BLaER1 treated with 17β-estradiol and CSF1 and Interleukin-3, amounts not matched to agents 10 nM and 100 nM (cell line): Measurements from ENCODE around the gene FBN1.

ENCODE experiments used
- H3K27ac ChIP-seq, 11 experiments: shearing (Covaris generic); formaldehyde crosslinking; 2 replicates each; pipeline ENCODE4 v1.8.1; 2022
- H3K27me3 ChIP-seq, 11 experiments: shearing (Covaris generic); formaldehyde crosslinking; 2 replicates each; pipeline ENCODE4 v1.8.1; 2022
- H3K36me3 ChIP-seq, 11 experiments: shearing (Covaris generic); formaldehyde crosslinking; 2 replicates each; pipeline ENCODE4 v1.8.1; 2022
- H3K4me1 ChIP-seq, 10 experiments: shearing (Covaris generic); formaldehyde crosslinking; 2 replicates each; pipeline ENCODE4 v1.8.1; 2022
- H3K4me2 ChIP-seq, 11 experiments: shearing (Covaris generic); formaldehyde crosslinking; 2 replicates each; pipeline ENCODE4 v1.8.1; 2022
- H3K4me3 ChIP-seq, 10 experiments: shearing (Covaris generic); formaldehyde crosslinking; 2 replicates each; pipeline ENCODE4 v1.8.1; 2022
- H3K9ac ChIP-seq, 11 experiments: shearing (Covaris generic); formaldehyde crosslinking; 2 replicates each; pipeline ENCODE4 v1.8.1; 2022
- H3K9me3 ChIP-seq, 11 experiments: shearing (Covaris generic); formaldehyde crosslinking; replicated peaks in 1 of 11; 2 replicates each; pipeline ENCODE4 v1.8.1; 2022
- H4K20me1 ChIP-seq, 11 experiments: shearing (Covaris generic); formaldehyde crosslinking; 2 replicates each; pipeline ENCODE4 v1.8.1; 2022
- Cebpa-rat ChIP-seq, 11 experiments: shearing (Covaris generic); IDR thresholded peaks; 2 replicates each; pipeline ENCODE4 v1.8.1; 2022

FBN1 gene

DNA sequence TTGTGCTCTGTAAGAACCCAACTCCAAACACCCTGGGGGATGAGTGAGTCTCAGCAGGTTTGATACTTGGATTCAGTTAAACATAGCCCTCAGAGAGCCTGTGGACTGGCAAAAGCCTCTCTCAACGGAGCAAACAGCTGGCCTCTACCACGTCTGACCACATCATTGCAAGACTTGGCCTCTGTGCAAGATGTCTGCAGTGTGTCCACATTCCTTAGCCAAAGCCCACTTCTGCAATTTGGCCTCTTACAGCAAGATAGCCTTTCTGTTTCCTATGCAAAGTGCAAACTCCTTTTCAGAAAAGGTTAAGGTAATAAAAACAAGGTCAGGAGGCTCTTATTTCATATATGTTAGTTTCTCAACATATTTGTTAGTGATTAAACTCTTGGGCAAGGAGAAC is 27.9 kb downstream of the FBN1 start:
- no peak overlapping the region for H3K4me3 ChIP-seq
- no peak overlapping the region for H3K4me2 ChIP-seq
- H3K27ac ChIP-seq = no peak overlapping the region
- H3K27me3 ChIP-seq = no peaks in the 10 kb centered on the region
- H3K36me3 ChIP-seq = no peaks in the 10 kb centered on the region
- H3K9ac ChIP-seq = no peak overlapping the region
- no peaks in the 10 kb centered on the region for H3K4me1 ChIP-seq
- no peaks in the 10 kb centered on the region for H4K20me1 ChIP-seq
- no peaks in the 10 kb centered on the region for H3K9me3 ChIP-seq
- TF ChIP-seq Cebpa-rat (IDR thresholded peaks at IDR 0.05) = no peak

DNA sequence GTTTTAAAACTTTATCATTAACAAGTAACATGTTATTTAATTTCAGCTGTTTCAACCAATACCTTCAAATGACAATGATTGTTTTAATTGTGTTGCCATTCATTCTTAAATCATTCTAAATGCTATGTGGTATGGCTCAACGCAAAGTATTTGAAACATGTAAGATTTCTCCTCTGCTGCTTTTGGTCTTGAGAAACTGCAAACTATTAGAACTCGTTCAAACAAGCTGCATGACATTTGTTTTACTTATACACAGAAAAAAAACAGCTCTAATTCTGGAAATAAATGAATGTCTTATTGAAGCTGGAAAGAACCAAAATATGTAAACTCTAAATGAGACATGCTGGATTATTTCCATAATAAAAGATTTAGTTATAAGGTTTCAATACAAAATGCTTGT is 29.3 kb downstream of the FBN1 start:
- no peaks in the 10 kb centered on the region for H4K20me1 ChIP-seq
- H3K36me3 ChIP-seq = no peaks in the 10 kb centered on the region
- no peak for TF ChIP-seq Cebpa-rat (IDR thresholded peaks at IDR 0.05)
- no peaks in the 10 kb centered on the region for H3K27me3 ChIP-seq
- H3K4me3 ChIP-seq = no peak overlapping the region
- no peak overlapping the region for H3K27ac ChIP-seq
- H3K9me3 ChIP-seq = no peaks in the 10 kb centered on the region
- H3K4me2 ChIP-seq = no peak overlapping the region
- H3K4me1 ChIP-seq = no peaks in the 10 kb centered on the region
- no peak overlapping the region for H3K9ac ChIP-seq

- Histone ChIP-seq H3K4me3 (no peak overlapping the region), H3K36me3 (no peaks in the 10 kb centered on the region), H3K27me3 (no peaks in the 10 kb centered on the region), H3K9me3 (no peaks in the 10 kb centered on the region), H3K27ac (no peak overlapping the region), H3K4me2 (no peak overlapping the region), H3K9ac (no peak overlapping the region), H4K20me1 (no peaks in the 10 kb centered on the region), H3K4me1 (no peaks in the 10 kb centered on the region)
- TF ChIP-seq Cebpa-rat (IDR thresholded peaks at IDR 0.05) = no peak
These were observed 31.5 kb downstream of the FBN1 start for GRCh38 chr15:48614051-48614450.

GRCh38 chr15:48609486-48609885 is 36.0 kb downstream of the FBN1 start:
- Histone ChIP-seq H3K4me3 (no peak overlapping the region), H3K9me3 (no peaks in the 10 kb centered on the region), H3K4me2 (no peak overlapping the region), H3K27me3 (no peaks in the 10 kb centered on the region), H4K20me1 (no peaks in the 10 kb centered on the region), H3K4me1 (no peaks in the 10 kb centered on the region; a peak in 1 of 20 replicates), H3K9ac (no peak overlapping the region), H3K27ac (no peak overlapping the region), H3K36me3 (no peaks in the 10 kb centered on the region)
- TF ChIP-seq Cebpa-rat (IDR thresholded peaks at IDR 0.05) = no peak

- Histone ChIP-seq H3K4me1 (no peaks in the 10 kb centered on the region; a peak in 1 of 20 replicates), H3K4me3 (no peak overlapping the region), H3K36me3 (no peaks in the 10 kb centered on the region), H3K27me3 (no peaks in the 10 kb centered on the region), H3K9ac (no peak overlapping the region), H3K27ac (no peak overlapping the region), H3K9me3 (no peaks in the 10 kb centered on the region), H4K20me1 (no peaks in the 10 kb centered on the region), H3K4me2 (no peak overlapping the region)
- TF ChIP-seq Cebpa-rat (IDR thresholded peaks at IDR 0.05) = no peak
These were observed 37.7 kb downstream of the FBN1 start for GRCh38 chr15:48607846-48608245.

GRCh38 chr15:48604567-48604966 is 40.9 kb downstream of the FBN1 start:
- H3K27ac ChIP-seq = no peak overlapping the region
- H3K4me1 ChIP-seq = no peaks in the 10 kb centered on the region; a peak in 1 of 20 replicates
- no peaks in the 10 kb centered on the region for H4K20me1 ChIP-seq
- H3K4me3 ChIP-seq = no peak overlapping the region
- H3K9ac ChIP-seq = no peak overlapping the region
- H3K4me2 ChIP-seq = no peak overlapping the region
- no peaks in the 10 kb centered on the region for H3K27me3 ChIP-seq
- H3K9me3 ChIP-seq = no peaks in the 10 kb centered on the region
- H3K36me3 ChIP-seq = no peaks in the 10 kb centered on the region
- no peak for TF ChIP-seq Cebpa-rat (IDR thresholded peaks at IDR 0.05)

DNA sequence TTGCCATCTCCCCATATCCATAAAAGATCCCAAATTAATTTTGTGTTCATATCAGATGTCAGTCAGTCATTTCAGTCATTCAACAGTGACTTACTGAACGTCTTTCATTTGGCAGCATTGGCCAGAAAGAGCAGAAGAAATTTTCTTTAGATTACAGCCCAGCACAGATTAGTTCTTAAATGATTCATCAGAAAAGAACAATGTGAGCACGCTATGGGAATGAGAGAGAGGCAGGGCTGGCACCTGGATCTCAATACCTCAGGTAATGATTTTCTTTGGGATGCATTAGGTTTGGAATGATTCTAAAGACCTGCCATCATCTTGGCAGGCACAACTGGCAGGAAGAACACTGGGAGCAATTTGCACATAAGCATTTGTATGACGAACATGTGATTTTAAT is 41.6 kb downstream of the FBN1 start:
- Histone ChIP-seq H3K9ac (no peak overlapping the region), H3K9me3 (no peaks in the 10 kb centered on the region), H4K20me1 (no peaks in the 10 kb centered on the region), H3K27ac (no peak overlapping the region), H3K36me3 (no peaks in the 10 kb centered on the region), H3K4me2 (no peak overlapping the region), H3K4me3 (no peak overlapping the region), H3K4me1 (no peaks in the 10 kb centered on the region; a peak in 1 of 20 replicates), H3K27me3 (no peaks in the 10 kb centered on the region)
- TF ChIP-seq Cebpa-rat (IDR thresholded peaks at IDR 0.05) = no peak

- H3K27me3 ChIP-seq = no peaks in the 10 kb centered on the region
- H3K9me3 ChIP-seq = no peaks in the 10 kb centered on the region; a peak in 1 of 22 replicates
- H3K4me1 ChIP-seq = no peaks in the 10 kb centered on the region; a peak in 1 of 20 replicates
- no peaks in the 10 kb centered on the region for H4K20me1 ChIP-seq
- TF ChIP-seq Cebpa-rat (IDR thresholded peaks at IDR 0.05) = no peak
- H3K4me3 ChIP-seq = no peak overlapping the region
- H3K27ac ChIP-seq = no peak overlapping the region
- no peak overlapping the region for H3K4me2 ChIP-seq
- H3K9ac ChIP-seq = no peak overlapping the region
- H3K36me3 ChIP-seq = no peaks in the 10 kb centered on the region
These were observed 42.4 kb downstream of the FBN1 start for GRCh38 chr15:48603123-48603500.

DNA sequence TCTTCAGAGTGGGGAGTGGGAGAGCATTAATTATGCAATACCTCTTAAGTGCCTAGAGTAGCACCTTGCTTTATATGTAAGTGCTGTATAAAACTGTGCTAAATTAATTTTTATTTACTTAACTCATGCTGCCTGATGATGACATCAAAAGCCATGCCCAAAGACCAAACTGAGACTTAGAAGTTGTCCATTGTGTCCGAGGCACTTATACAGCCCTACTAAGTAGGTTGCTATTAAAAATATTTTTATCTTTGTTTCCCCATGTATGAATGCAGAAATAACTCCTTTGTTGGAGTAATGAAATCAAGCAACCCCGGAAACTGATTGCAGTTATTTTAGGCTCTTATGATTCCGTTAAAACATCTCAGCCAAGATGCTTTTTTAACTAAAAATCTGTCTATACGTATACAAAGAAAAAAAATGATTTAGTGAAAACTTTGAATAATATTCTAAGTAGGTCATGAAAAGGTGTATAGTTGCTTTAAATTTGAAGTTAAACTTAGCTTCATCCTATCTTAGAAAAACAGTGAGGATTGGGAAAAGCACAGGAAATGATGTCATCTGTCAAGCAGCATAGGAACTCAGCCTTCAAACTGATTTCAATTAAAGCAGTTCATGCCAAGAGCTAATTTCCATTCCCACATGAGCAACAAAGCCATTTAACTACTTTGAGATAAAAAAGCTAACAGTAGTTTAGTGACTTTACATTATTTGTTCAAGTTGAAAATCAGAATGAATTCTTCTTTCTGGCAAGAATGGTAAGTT is 43.0 kb downstream of the FBN1 start:
- no peak overlapping the region for H3K4me2 ChIP-seq
- no peak for TF ChIP-seq Cebpa-rat (IDR thresholded peaks at IDR 0.05)
- no peaks in the 10 kb centered on the region for H3K27me3 ChIP-seq
- H4K20me1 ChIP-seq = no peaks in the 10 kb centered on the region
- no peaks in the 10 kb centered on the region; a peak in 1 of 22 replicates for H3K9me3 ChIP-seq
- no peaks in the 10 kb centered on the region for H3K36me3 ChIP-seq
- peaks cover 0 to 4% (median 0%) of the 10 kb centered on the region in 10 experiments; a peak in 4 of 20 replicates for H3K4me1 ChIP-seq
- no peak overlapping the region for H3K4me3 ChIP-seq
- no peak overlapping the region for H3K27ac ChIP-seq
- no peak overlapping the region for H3K9ac ChIP-seq

DNA sequence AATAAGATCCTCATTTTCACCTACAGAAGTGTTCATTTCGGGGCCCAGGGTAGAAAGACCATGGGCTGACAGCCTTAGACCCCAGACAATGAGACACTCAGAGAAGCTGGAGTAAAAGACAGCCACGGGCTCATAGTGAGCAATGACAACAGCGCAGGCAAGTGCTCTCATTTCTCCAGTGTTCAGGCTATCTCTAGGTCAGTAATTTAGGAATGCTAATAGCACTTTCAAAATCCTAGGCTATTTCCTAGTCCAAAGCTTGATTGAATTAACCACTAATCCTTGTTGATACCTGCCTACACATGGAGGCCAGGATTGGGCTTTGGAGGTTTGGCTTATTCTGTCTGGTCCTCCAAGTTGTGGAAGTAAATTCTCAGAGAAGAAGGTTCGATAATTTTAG is 44.4 kb downstream of the FBN1 start:
- no peak for TF ChIP-seq Cebpa-rat (IDR thresholded peaks at IDR 0.05)
- no peaks in the 10 kb centered on the region for H3K36me3 ChIP-seq
- no peak overlapping the region for H3K9ac ChIP-seq
- no peak overlapping the region for H3K4me3 ChIP-seq
- H3K27ac ChIP-seq = no peak overlapping the region
- no peaks in the 10 kb centered on the region; a peak in 1 of 22 replicates for H3K9me3 ChIP-seq
- H3K4me2 ChIP-seq = no peak overlapping the region
- no peaks in the 10 kb centered on the region for H3K27me3 ChIP-seq
- no peaks in the 10 kb centered on the region for H4K20me1 ChIP-seq
- peaks cover 0 to 18% (median 14%) of the 10 kb centered on the region in 10 experiments; a peak in 15 of 20 replicates for H3K4me1 ChIP-seq
